ENCODE measurements around the gene CTNNA2. TPM values are rescaled to one million over a fixed set of nuclear protein-coding genes. Genes with fewer than 3 reads are reported as not detected.

CTNNA2 gene
- total RNA-seq, 1 donor from 2014 or later = 43.5 TPM

- peaks cover 5% of the 10 kb centered on the region for H3K9me3 Mint-ChIP-seq
- peaks cover 11% of the 10 kb centered on the region for H3K4me1 Mint-ChIP-seq
- no peak overlapping the region for H2AFZ ChIP-seq (replicated peaks)
- H3K4me3 Mint-ChIP-seq = no peak overlapping the region
- no peak overlapping the region for H3K27ac ChIP-seq
- peaks cover 15% of the 10 kb centered on the region for H3K36me3 Mint-ChIP-seq
- TF ChIP-seq EZH2 (IDR thresholded peaks at IDR 0.05) (no peak), EZH2phosphoT487 (IDR thresholded peaks at IDR 0.05) (no peak)
- TF ChIP-seq, protein P1, sequence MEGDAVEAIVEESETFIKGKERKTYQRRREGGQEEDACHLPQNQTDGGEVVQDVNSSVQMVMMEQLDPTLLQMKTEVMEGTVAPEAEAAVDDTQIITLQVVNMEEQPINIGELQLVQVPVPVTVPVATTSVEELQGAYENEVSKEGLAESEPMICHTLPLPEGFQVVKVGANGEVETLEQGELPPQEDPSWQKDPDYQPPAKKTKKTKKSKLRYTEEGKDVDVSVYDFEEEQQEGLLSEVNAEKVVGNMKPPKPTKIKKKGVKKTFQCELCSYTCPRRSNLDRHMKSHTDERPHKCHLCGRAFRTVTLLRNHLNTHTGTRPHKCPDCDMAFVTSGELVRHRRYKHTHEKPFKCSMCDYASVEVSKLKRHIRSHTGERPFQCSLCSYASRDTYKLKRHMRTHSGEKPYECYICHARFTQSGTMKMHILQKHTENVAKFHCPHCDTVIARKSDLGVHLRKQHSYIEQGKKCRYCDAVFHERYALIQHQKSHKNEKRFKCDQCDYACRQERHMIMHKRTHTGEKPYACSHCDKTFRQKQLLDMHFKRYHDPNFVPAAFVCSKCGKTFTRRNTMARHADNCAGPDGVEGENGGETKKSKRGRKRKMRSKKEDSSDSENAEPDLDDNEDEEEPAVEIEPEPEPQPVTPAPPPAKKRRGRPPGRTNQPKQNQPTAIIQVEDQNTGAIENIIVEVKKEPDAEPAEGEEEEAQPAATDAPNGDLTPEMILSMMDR (IDR thresholded peaks at IDR 0.05) = no peak
- H3K36me3 ChIP-seq = no peaks in the 10 kb centered on the region
- H3K27ac Mint-ChIP-seq = no peak overlapping the region
- no peaks in the 10 kb centered on the region for H3K27me3 ChIP-seq
- no peak overlapping the region for H3K4me3 ChIP-seq
- H3K79me2 ChIP-seq (ENCODE audit: low read depth) = no peaks in the 10 kb centered on the region
- peaks cover 16% of the 10 kb centered on the region for H3K4me1 ChIP-seq
- H3F3A ChIP-seq (ENCODE audit: low read depth) = no peaks in the 10 kb centered on the region
- no peaks in the 10 kb centered on the region for H3K9me3 ChIP-seq (ENCODE audit: low read depth)
- no peak overlapping the region for H3K4me2 ChIP-seq
- no peaks in the 10 kb centered on the region for H3K27me3 Mint-ChIP-seq (ENCODE audit: insufficient read depth, low read depth)
- no peak overlapping the region for H3K9ac ChIP-seq
- peaks cover 7% of the 10 kb centered on the region for H4K20me1 ChIP-seq (ENCODE audit: low read depth)
- DNase-seq (ENCODE audit: low spot score) = no peak
Observed at GRCh38 chr2:79591281-79591680, 78.4 kb downstream of the CTNNA2 start.

GRCh38 chr2:79593237-79593867 is 80.5 kb downstream of the CTNNA2 start:
- no peaks in the 10 kb centered on the region for H3K79me2 ChIP-seq (ENCODE audit: low read depth)

DNA sequence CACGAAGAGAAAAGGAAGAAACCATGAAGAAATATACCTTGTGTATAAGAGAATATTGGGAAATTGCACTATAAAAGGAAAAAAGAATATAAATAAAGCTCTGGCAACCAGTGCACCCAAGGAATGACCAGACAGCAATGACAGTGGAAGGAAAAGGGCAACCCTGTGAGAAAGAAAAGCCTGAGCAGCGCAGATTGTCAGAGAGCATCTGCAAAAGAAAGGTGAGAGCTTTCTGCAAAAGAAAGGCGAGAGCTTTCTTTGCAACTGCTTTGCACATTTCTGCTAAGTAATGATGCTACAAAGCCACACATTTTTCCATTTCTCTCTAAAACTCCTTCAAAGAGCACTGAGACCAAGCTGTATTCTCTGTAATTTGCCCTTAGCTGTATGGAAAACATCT is 83.6 kb downstream of the CTNNA2 start:
- Histone ChIP-seq H3K4me3 (no peak overlapping the region), H3K27ac (no peak overlapping the region), H3K9me3 (ENCODE audit: low read depth) (no peaks in the 10 kb centered on the region), H3K27me3 (no peaks in the 10 kb centered on the region), H3K36me3 (no peaks in the 10 kb centered on the region), H3K79me2 (ENCODE audit: low read depth) (no peaks in the 10 kb centered on the region), H4K20me1 (ENCODE audit: low read depth) (no peaks in the 10 kb centered on the region), H3K4me2 (no peak overlapping the region), H3K9ac (no peak overlapping the region), H2AFZ (replicated peaks) (no peak overlapping the region), H3F3A (ENCODE audit: low read depth) (no peaks in the 10 kb centered on the region), H3K4me1 (no peaks in the 10 kb centered on the region)
- no peaks in the 10 kb centered on the region for H3K9me3 Mint-ChIP-seq
- peaks cover 23% of the 10 kb centered on the region for H3K36me3 Mint-ChIP-seq
- no peak overlapping the region for H3K4me3 Mint-ChIP-seq
- TF ChIP-seq EZH2 (IDR thresholded peaks at IDR 0.05) = no peak
- TF ChIP-seq EZH2phosphoT487 (IDR thresholded peaks at IDR 0.05) = no peak
- H3K27me3 Mint-ChIP-seq (ENCODE audit: insufficient read depth, low read depth) = no peaks in the 10 kb centered on the region
- H3K4me1 Mint-ChIP-seq = no peaks in the 10 kb centered on the region
- DNase-seq (ENCODE audit: low spot score) = no peak
- no peak overlapping the region for H3K27ac Mint-ChIP-seq

More at GRCh38 chr2:79593237-79593867, 80.5 kb downstream of the CTNNA2 start:
- Mint-ChIP-seq H3K27ac (no peak overlapping the region), H3K27me3 (ENCODE audit: insufficient read depth, low read depth) (no peaks in the 10 kb centered on the region), H3K4me3 (no peak overlapping the region), H3K9me3 (no peaks in the 10 kb centered on the region), H3K4me1 (peaks cover 11% of the 10 kb centered on the region), H3K36me3 (peaks cover 20% of the 10 kb centered on the region)
- Histone ChIP-seq H3K27me3 (no peaks in the 10 kb centered on the region), H3K4me2 (no peak overlapping the region), H3K4me3 (no peak overlapping the region), H3K27ac (no peak overlapping the region), H3K36me3 (no peaks in the 10 kb centered on the region), H3K9ac (no peak overlapping the region), H3F3A (ENCODE audit: low read depth) (no peaks in the 10 kb centered on the region), H4K20me1 (ENCODE audit: low read depth) (peaks cover 7% of the 10 kb centered on the region), H3K4me1 (peaks cover 16% of the 10 kb centered on the region), H2AFZ (replicated peaks) (no peak overlapping the region), H3K9me3 (ENCODE audit: low read depth) (no peaks in the 10 kb centered on the region)
- no peak for DNase-seq (ENCODE audit: low spot score)
- TF ChIP-seq EZH2 (IDR thresholded peaks at IDR 0.05) = no peak
- TF ChIP-seq, protein P1 (IDR thresholded peaks at IDR 0.05) = no peak

DNA sequence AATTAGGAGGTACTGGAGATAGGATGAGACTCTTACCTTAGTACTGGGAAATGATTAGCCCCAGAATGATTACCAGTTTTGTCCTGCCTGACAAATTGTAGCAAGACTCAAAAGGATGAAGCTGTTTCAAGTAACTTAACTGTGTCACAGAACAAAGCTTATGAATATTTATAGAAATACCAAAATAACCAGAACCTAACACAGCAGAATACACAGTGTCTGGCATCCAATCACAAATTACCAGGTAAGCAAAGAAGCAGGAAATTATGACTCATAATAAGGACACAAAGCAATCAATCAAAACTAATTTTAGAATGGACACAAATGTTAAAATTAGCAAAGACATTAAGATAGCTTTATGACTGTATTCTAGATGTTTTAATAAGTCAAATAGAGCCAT is 91.9 kb downstream of the CTNNA2 start:
- H3K4me2 ChIP-seq = no peak overlapping the region
- no peak overlapping the region for H3K4me3 ChIP-seq
- TF ChIP-seq EZH2 (IDR thresholded peaks at IDR 0.05) = no peak
- TF ChIP-seq, protein P1 (IDR thresholded peaks at IDR 0.05) = no peak
- no peak for DNase-seq (ENCODE audit: low spot score)
- no peak overlapping the region for H3K9ac ChIP-seq
- H3K4me1 Mint-ChIP-seq = no peaks in the 10 kb centered on the region
- H3K27me3 ChIP-seq = no peaks in the 10 kb centered on the region
- no peak overlapping the region for H3K4me3 Mint-ChIP-seq
- no peaks in the 10 kb centered on the region for H3K27me3 Mint-ChIP-seq (ENCODE audit: insufficient read depth, low read depth)
- no peaks in the 10 kb centered on the region for H4K20me1 ChIP-seq (ENCODE audit: low read depth)
- no peaks in the 10 kb centered on the region for H3K9me3 Mint-ChIP-seq
- no peaks in the 10 kb centered on the region for H3F3A ChIP-seq (ENCODE audit: low read depth)
- H3K36me3 ChIP-seq = no peaks in the 10 kb centered on the region
- H2AFZ ChIP-seq (replicated peaks) = no peak overlapping the region
- no peak overlapping the region for H3K27ac ChIP-seq
- H3K36me3 Mint-ChIP-seq = peaks cover 10% of the 10 kb centered on the region
- no peak overlapping the region for H3K27ac Mint-ChIP-seq
- no peaks in the 10 kb centered on the region for H3K9me3 ChIP-seq (ENCODE audit: low read depth)
- no peaks in the 10 kb centered on the region for H3K79me2 ChIP-seq (ENCODE audit: low read depth)
- H3K4me1 ChIP-seq = no peaks in the 10 kb centered on the region

Data from neural progenitor cell (in vitro differentiated cells).